Left lung (tissue), 10 donors: ENCODE results near the gene NARS2. TPM values are rescaled to one million over a fixed set of nuclear protein-coding genes. Genes with fewer than 3 reads are reported as not detected.
A peak's percentile ranks its signal among the peaks of the same experiment; 100 is the strongest.

ENCODE experiments used
- ATAC-seq: fragments of 200-7000 bp; cut with Tn5 transposase; one replicate; pipeline ENCODE4 v1.9.1; 2020; ENCODE audit warnings: moderate library complexity
- DNase-seq, 4 donors: peaks; one replicate each; pipeline ENCODE4 v3.0.0-alpha.2; 2013 to 2020
- H3K27ac ChIP-seq, 2 donors: fragments of 200-600 bp; sonication (generic) in 1 of 2; one replicate each; pipeline versions ENCODE4 v1.5.0 to v1.8.0; 2020 to 2021
- H3K27me3 ChIP-seq, 2 donors: fragments of 200-600 bp; sonication (generic) in 1 of 2; one replicate each; pipeline versions ENCODE4 v1.5.0 to v1.8.0; 2020 to 2021
- H3K36me3 ChIP-seq, 2 donors: fragments of 200-600 bp; sonication (generic) in 1 of 2; one replicate each; pipeline versions ENCODE4 v1.5.0 to v1.8.0; 2020 to 2021
- H3K4me1 ChIP-seq, 2 donors: fragments of 200-600 bp; one replicate each; pipeline ENCODE4 v1.8.0; 2021
- H3K4me3 ChIP-seq, 2 donors: fragments of 200-600 bp; sonication (generic) in 1 of 2; one replicate each; pipeline versions ENCODE4 v1.5.0 to v1.8.0; 2020 to 2021; ENCODE audit warnings: mild to moderate bottlenecking in 1 of 2
- H3K9me3 ChIP-seq, 2 donors: fragments of 200-600 bp; sonication (generic) in 1 of 2; one replicate each; pipeline versions ENCODE4 v1.5.0 to v1.8.0; 2020 to 2021
- intact Hi-C, 2 donors: fragments of 100-400 bp; cut with DNase I; formaldehyde crosslinking; loops; one replicate each; pipeline versions ENCODE4 v1.11.2 to v1.14.2; 2022
- polyA plus RNA-seq, 6 donors: library from polyadenylated mRNA; unstranded; fragments of 120-200 nt; gene quantifications; one replicate each; pipeline ENCODE4 v1.2.1, GENCODE V29; 2013; ENCODE audit not compliant: insufficient read length in 6 of 6
- total RNA-seq, 2 donors: library from RNA; stranded (reverse); fragmentation: NEBNext Ultra II Directional; extraction: Animal tissue kit (Norgen Biotek cat#: 25700); gene quantifications; one replicate each; pipeline ENCODE4 v1.2.1, GENCODE V29; 2021
- TF ChIP-seq, protein P1 (sequence below), 2 donors: fragments of 200-600 bp; sonication (generic) in 1 of 2; IDR thresholded peaks; one replicate each; pipeline versions ENCODE4 v1.5.0 to v1.8.0; 2021; ENCODE audit warnings: antibody characterized with exemption in 2 of 2
- donor health status: DM: no; HTN: yes; CAD: no.
- donor health status: DM: no; HTN: no; CAD: no.

NARS2 gene
- total and polyA plus RNA-seq, 8 donors: 14.9 to 35.5 (median 28.4) TPM

DNA sequence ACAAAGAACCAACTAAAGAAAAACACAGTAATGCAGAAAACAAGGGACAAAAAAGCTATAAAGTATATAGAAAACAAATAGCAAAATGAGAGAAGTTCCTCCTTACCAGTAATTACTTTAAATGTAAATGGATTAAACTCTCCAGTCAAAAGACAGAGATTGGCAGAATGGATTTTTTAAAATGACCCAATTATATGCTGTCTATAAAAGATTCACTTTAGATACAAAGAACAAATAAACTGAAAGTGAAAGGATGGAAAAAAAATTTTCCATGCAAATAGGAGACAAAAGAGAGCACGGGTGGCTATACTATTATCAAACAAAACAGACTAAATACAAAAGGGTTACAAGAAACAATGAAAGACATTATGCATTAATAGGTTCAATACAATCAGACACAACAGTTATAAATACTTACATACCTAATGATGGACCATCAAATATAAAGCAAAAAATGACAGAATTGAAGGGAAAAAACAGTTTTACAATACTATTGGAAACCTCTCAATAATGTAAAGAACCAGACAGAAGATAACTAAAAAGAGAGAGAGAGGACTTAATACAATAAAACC is 64.6 kb downstream of the NARS2 start:
- no peak for ATAC-seq
- no peaks in the 10 kb centered on the region for H3K27me3 ChIP-seq
- intact Hi-C loops: no loop called here
- no peak overlapping the region for H3K4me3 ChIP-seq
- peaks cover 0 to 8% of the 10 kb centered on the region in 2 donors for H3K36me3 ChIP-seq
- H3K9me3 ChIP-seq: peaks cover 0 to 20% of the 10 kb centered on the region in 2 donors
- H3K27ac ChIP-seq: no peak overlapping the region
- TF ChIP-seq, protein P1, sequence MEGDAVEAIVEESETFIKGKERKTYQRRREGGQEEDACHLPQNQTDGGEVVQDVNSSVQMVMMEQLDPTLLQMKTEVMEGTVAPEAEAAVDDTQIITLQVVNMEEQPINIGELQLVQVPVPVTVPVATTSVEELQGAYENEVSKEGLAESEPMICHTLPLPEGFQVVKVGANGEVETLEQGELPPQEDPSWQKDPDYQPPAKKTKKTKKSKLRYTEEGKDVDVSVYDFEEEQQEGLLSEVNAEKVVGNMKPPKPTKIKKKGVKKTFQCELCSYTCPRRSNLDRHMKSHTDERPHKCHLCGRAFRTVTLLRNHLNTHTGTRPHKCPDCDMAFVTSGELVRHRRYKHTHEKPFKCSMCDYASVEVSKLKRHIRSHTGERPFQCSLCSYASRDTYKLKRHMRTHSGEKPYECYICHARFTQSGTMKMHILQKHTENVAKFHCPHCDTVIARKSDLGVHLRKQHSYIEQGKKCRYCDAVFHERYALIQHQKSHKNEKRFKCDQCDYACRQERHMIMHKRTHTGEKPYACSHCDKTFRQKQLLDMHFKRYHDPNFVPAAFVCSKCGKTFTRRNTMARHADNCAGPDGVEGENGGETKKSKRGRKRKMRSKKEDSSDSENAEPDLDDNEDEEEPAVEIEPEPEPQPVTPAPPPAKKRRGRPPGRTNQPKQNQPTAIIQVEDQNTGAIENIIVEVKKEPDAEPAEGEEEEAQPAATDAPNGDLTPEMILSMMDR (IDR thresholded peaks at IDR 0.05): no peak
- DNase-seq: no peak
- H3K4me1 ChIP-seq: no peaks in the 10 kb centered on the region

DNA sequence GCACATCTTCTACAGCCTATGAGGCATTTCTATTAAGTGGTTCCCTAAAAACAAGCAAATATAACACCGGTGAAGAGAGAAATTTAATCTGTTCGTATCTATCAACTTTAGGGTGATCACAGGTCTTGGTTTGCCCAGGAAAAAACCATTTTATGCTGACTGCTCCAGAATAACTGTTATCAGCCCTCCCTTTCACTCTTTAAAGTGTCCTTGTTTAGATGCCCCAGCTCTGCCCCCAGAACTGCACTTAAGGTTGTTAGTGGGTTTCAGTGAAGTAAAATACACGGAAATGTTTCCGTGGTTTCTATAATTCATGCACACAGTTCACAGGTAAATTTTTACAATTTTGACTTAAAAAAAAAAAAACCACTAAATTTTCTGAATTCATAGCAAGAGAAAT is 70.0 kb downstream of the NARS2 start:
- no peaks in the 10 kb centered on the region for H3K4me1 ChIP-seq
- TF ChIP-seq, protein P1 (IDR thresholded peaks at IDR 0.05): no peak
- no peaks in the 10 kb centered on the region for H3K36me3 ChIP-seq
- no peak overlapping the region for H3K4me3 ChIP-seq
- DNase-seq (no peak), ATAC-seq (no peak)
- H3K9me3 ChIP-seq: peaks cover 0 to 4% of the 10 kb centered on the region in 2 donors
- H3K27ac ChIP-seq: no peak overlapping the region
- intact Hi-C loops: no loop called here
- no peaks in the 10 kb centered on the region for H3K27me3 ChIP-seq

DNA sequence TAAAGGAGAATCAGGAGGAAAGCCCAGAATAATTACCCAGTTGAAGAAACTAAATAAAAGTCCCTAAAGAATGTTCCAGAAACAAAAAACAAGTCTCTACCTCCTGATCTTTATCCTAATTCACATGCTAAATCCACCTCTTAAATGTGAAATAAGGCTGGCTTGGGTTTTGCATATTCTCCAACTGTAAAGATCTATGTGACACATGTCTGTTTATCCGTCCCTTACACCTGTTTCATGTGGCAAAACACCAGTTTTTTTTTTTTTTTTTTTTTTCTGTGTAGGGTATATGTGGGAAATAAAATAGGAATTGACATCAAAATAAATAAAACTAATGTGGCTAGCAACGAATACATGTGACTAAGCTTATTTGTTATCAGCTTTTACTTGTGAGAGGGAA is 70.5 kb downstream of the NARS2 start:
- no peak for ATAC-seq
- intact Hi-C loops: no loop called here
- TF ChIP-seq, protein P1 (IDR thresholded peaks at IDR 0.05): no peak
- Histone ChIP-seq H3K36me3 (no peaks in the 10 kb centered on the region), H3K4me1 (no peaks in the 10 kb centered on the region), H3K27ac (no peak overlapping the region), H3K4me3 (no peak overlapping the region), H3K27me3 (no peaks in the 10 kb centered on the region), H3K9me3 (no peaks in the 10 kb centered on the region)
- no peak for DNase-seq

DNA sequence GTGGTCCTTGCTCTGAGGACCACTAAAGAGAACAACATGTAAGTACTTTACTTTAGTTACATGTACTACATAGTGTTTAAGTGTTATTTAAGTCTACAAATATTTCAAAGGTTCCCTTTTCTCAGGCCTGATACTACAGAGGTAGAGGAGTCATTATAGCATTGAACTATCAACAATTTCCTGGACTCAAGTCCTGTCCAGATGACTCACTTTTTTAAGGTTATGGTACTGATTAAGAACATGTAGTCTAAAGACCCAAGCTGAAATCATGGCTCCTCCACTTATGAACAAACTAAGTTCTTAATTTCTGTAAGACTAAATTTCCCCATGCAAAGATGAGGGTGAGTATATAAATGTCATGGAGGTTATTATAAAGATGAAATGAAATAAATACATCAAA is 74.7 kb downstream of the NARS2 start:
- peak; percentile 31 for ATAC-seq

DNA sequence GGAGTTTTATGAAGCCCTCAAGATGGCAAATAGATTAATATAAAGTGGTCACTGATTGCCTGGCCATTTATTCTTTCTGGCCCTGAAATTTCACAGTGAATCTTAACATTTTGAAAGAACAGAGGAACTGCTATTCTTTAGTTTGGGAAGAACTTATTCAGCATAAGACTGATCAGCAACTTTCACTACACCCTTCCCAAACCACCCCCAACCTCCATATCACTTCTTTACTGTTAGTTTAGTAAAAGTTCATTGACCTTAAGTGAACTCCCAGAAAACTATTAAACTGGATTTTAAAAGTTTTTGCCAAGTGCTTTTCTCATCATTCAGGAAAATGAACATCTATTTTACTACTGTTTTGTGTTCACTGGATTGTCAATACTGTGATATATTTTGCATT is 77.4 kb downstream of the NARS2 start:
- no peaks in the 10 kb centered on the region for H3K9me3 ChIP-seq
- peaks cover 0 to 4% of the 10 kb centered on the region in 2 donors for H3K4me1 ChIP-seq
- H3K4me3 ChIP-seq: no peak overlapping the region
- TF ChIP-seq, protein P1 (IDR thresholded peaks at IDR 0.05): no peak
- H3K27ac ChIP-seq: no peak overlapping the region
- no peak for DNase-seq
- no peak for ATAC-seq
- H3K27me3 ChIP-seq: no peaks in the 10 kb centered on the region
- H3K36me3 ChIP-seq: no peaks in the 10 kb centered on the region
- intact Hi-C loops: no loop called here

More for the DNA sequence above, 74.7 kb downstream of the NARS2 start:
- Histone ChIP-seq H3K4me1 (peaks cover 0 to 4% of the 10 kb centered on the region in 2 donors), H3K4me3 (no peak overlapping the region), H3K27me3 (no peaks in the 10 kb centered on the region), H3K9me3 (no peaks in the 10 kb centered on the region), H3K36me3 (no peaks in the 10 kb centered on the region), H3K27ac (no peak overlapping the region)
- intact Hi-C loops: no loop called here
- TF ChIP-seq, protein P1 (IDR thresholded peaks at IDR 0.05): no peak
- DNase-seq: no peak
